GM21576 (cell line): ENCODE measurements around the gene KCNK15.
"Not testable (repeated sequence)": the region's sequence is repeated elsewhere in the genome, so short reads cannot be mapped to it uniquely, and the experiment has no call there.

Source experiments
- ATAC-seq: cut with Tn5 transposase; IDR thresholded peaks from one replicate; pipeline ENCODE4 v1.9.1; 2021; ENCODE audit warnings: mild to moderate bottlenecking, moderate library complexity; ENCODE audit not compliant: unreplicated experiment

The KCNK15 gene

DNA sequence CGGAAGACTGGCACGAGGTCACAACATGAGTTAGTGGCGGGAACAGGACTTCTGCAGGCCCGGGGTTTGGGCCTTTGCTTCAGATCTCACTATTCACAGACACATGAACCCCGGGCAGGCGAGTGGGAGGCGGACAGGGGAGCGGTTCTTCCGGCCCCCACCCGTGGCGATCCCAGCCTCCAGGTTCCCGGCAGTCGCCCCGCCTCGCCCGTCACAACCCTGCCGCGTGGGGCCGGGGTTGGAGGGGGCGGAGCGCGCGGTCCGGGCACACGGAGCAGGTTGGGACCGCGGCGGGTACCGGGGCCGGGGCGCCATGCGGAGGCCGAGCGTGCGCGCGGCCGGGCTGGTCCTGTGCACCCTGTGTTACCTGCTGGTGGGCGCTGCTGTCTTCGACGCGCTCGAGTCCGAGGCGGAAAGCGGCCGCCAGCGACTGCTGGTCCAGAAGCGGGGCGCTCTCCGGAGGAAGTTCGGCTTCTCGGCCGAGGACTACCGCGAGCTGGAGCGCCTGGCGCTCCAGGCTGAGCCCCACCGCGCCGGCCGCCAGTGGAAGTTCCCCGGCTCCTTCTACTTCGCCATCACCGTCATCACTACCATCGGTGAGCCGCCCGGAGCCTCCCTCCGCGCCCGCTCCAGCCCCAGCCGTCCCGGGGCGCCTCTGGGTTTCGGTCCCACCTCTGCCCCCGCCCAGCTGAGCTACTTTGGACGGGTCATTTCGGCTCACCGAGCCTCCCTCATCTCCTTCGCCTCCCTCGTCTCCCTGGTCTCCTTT lies at the start of gene KCNK15:
Gene KCNK15 (plus strand): TSS at position 268 of the 769 bp plus-strand sequence. CDS start 46 bp downstream, at position 314.
- ATAC-seq = no peak

DNA sequence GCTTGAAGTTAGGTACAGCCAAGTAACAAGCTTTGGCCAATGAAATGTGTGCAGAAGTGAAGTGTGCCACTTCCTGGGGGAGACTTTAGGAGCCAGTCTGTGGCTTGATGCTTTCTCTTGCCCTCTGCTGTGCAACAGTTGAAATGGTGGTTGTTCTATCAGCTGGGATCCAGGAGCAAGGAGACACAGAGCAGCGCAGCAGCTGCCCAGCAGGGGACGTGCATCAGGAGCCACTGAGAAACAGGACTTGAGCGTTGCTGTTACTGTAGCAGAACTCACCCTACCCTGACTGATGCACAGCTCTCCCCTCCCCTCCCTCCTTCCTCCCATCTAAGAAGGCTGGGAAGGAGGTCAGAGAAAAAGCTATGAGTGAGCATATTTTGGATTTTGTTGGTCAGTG lies 49.4 kb upstream of the KCNK15 start:
- ATAC-seq = no peak

DNA sequence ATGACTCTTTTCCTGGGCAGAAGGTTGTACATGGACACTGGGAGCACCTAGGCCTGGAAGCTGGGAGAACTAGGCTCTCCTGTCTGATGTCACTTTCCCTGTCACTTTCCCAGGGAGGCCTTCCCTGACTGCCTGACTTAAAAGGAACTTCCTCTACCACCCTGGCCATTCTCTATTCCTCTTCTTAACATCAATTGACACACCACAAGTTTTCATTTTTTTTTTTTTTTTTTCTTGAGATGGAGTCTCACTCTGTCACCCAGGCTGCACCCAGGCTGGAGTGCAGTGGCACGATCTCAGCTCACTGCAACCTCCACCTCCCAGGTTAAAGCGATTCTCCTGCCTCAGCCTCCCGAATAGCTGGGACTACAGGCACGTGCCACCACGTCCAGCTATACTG lies 48.6 kb upstream of the KCNK15 start:
- ATAC-seq = not testable (repeated sequence)

DNA sequence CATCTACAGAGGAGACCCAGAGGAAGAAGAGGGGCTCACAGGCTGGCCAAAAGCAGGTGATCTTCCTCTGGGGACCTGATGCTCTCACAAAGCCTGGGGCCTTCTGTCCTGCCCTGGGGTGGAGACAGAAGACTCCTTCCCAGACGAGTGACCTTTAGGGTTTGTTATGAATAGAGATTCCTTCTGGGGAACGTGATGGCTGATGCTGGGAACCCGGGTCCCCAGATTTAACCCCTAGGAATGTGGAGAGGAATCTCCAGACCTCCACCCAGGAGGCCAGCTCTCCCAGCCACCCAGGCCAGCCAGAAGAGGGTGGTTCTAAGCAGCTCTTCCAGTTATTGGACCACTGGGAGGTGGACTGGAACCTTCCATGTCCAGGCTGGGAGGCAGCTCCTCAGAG lies 47.3 kb upstream of the KCNK15 start:
- no peak for ATAC-seq

DNA sequence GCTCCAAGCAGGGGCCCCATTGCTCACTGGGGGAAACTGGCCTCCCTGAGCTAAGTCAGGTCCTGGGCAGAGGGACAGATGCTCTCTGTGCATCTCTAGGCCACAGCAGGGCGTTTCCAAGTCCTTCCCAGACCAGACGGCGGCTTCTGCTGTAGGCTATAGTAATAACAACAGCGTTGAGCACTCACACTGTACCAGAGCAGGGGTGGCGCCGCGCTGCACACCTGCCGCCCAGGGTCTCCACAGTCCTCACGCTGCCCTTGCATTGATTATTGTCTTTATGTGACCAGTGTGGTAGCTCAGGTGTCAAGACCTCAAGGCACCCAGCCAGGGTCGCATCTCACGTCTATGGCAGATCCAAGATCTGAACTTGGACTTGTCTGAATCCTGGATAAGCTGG lies 45.4 kb upstream of the KCNK15 start:
- no peak for ATAC-seq

DNA sequence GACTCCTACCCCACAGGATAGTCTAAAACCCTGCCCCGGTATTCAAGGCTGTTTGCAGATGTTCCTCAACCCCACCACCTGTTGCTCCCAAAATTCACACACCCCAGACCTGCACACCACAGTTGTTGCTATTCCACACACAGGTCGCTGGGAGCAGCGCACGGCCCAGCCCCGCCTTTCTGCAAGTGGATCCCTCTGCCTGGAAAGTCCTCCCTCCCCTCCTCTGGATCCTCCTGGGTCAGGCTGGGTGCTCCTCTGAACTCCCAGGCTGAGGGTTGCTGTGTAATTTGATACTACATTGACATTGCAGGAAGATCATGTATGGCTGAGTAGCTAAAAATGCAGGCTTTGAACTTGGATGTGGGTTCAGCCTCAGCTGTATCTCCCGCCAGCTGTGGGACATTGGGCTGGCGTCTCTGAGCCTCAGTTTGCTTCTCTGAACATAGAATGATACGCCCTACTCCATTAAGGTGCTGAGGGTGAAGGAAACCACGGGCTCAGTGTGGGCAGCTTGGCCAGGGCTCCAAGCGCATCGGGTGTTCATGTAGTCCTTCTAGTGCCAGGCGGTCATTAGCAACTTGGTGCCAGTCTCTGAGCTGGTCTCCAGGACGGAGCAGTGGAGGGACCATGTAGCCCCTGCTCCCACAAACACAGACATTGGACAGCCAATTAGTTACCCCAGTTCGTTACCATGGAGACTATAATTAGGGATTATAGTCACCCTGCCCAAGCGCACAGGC lies 44.4 kb upstream of the KCNK15 start:
- ATAC-seq = no peak

DNA sequence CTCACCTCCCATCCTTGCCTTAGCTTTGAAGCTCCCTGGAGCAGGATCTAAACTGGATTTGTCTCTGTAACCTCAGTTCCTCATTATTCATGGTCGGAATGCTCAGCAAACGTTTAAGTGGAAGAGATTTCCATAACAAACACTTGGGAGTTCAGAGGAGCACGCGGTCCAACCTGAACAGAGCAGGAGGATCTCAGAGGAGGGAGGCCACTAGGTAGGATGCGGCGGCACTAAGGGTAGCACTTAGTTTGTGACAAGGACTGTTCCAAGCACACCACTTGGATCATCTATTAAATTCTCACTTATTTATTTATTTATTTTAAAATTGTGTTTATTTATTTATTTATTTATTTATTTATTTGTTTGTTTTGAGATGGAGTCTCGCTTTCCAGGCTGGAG lies 43.8 kb upstream of the KCNK15 start:
- ATAC-seq = no peak

DNA sequence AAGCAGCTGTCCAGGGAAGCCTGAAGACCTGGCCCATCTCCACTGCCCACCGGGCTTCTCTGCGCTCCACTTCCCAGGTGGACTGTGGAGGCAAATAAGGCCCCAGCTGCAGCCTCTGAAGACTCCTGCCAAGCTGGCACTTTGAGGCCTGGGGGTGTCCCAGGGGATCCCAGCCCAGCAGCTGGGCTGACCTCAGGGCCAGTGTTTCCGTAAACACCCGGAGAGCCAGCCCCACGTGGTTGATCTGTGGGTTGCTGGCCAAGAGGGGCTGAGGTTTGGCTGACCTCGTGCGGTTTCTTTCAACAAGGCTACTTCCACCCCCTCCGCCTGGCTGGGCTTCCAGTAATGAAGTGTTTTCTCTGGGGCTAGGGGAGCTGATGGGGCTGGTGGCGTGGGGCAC lies 42.9 kb upstream of the KCNK15 start:
- ATAC-seq = no peak

DNA sequence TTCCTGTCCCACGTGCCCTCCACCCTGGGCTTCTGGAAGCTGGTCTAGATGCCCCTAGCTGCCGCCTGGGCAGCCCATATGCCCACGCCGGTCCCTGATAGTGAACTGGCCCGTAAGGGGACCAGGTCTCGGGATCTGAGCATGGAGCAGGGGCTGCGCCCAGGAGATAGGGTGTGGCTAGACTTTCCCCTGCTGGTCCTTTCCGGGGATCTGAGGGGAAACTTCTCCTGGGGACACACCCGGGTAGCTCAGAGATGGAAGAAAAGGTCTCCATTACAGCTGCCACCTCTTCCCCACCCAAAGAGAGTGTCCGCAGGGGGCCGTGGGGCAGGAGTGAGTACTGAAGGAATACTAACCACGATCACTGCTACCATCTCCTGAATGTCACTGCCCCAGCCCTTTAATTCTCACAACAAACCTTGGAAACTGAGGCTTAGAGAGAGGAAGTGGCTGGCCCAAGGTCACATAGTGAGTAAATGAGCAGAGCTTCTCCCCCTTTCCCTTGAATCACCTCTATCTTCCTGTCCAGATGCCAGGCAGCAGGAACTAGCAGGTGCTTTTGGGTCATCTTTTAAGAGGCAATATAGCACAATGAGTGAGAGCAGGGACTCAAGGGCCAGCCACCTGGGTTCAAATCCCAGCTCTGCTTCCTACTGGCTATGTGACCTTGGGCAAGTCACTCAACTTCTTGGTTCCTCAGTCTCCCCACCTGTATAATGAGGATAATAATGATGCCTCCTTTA lies 42.3 kb upstream of the KCNK15 start:
- ATAC-seq = no peak

DNA sequence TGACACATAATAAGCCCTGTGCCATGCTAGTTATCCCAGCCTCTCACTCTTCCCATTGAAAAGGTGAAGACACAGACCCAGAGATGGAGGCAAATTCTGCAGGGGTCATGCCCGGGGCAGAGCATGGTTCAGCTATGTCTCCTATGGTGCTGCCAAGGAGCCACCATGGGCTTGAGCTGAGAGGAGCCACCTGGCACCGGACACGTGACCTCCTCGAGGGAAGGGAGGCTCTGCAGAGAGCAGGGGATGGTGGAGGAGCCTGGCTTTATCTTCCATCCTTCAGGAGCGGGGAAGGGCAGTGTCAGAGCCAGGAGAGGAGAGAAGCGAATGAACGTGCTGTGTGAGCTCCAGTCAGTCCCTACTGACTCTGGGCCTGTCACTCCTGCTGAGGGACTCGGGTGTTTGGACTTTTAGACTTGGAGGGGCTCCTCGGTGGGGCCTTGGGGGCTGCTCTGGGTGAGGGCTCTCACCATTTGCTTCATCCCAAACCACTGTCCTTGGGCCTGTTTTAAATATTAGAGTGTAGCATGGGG lies 41.6 kb upstream of the KCNK15 start:
- ATAC-seq = no peak

DNA sequence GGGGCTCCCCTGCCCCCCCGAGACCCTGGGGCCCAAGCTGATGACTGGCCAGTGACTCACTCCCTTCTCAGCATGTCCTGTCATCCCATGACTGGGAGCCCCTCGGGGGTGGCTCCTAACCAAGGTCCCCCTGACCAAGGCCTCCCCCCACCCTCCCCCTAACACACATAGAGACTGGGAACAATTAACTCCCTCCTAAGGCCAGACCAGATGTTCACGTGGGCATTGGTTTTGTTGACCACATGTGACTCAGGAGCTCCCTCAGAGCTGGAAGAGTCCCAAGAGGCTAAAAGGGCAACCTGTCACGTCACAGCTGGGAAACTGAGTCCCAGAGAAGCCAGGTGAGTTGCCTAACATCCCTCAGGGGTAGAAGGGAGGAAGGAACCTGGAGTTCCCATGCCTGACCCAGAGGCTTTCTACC lies 41.1 kb upstream of the KCNK15 start:
- no peak for ATAC-seq

DNA sequence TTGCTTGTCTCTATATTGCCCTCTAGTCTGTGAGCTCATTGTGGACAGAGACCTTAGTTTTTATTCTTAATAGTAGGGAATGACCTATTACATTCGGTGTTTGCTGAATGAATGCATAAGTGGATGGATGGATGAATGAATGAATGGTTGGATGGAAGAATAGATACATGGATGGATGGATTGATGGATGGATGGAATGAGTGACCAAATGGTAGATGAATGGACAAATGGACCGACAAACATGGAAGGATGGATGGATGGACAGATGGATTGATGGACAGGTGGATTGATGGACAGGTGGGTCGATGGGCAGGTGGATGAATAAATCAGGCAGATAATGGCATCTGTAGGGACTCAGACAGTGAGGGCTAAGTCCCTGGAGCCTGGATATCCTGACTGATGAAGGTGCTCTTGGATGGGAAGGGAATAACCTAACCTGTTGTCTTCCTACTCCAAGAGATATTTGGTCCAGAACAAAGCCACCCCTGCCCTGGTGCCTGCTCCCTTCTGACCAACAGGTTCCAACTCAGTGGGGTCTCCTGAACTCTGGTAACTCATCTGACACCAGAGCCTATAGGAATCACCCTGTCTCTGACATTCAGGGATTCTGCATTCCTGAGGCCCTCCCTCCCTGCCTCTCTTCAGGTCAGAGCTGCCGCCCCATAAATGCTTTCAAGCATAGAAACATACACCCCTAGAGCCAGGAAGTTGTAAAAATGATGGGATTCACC lies 40.1 kb upstream of the KCNK15 start:
- no peak for ATAC-seq

DNA sequence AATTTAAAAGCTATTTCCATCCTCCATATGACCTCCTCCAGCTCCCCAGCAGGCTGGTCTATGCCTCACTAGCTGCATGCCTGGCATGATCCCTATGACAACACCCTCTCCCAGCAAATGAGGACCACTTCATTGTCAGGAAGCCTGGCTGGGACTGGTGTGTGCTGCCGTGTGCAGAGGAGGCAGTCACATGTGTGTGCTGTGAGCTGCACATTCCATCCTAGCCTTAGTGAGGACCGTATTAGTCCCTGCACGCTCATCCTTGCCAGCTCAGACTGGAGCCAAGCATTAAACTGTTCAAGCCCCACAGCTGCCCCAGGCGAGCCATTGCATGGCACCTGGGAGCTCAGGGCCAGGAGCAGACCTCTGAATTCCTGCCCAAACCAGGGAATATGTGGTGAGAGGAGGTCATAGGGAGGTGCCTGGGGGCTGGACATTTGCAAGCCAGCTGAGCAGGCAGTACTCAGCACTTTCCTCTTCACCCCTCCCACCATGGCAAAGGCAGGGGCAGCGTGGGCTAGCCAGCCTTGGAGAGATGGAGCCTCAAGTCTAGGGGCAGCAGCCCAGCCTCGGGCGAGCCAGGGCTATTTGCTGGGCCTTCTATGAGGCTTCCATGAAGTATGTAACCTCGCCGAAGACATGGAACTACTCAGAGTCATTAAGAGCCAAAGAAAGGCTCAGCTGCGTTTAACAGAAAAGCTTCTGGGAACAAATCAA lies 39.2 kb upstream of the KCNK15 start:
- no peak for ATAC-seq

DNA sequence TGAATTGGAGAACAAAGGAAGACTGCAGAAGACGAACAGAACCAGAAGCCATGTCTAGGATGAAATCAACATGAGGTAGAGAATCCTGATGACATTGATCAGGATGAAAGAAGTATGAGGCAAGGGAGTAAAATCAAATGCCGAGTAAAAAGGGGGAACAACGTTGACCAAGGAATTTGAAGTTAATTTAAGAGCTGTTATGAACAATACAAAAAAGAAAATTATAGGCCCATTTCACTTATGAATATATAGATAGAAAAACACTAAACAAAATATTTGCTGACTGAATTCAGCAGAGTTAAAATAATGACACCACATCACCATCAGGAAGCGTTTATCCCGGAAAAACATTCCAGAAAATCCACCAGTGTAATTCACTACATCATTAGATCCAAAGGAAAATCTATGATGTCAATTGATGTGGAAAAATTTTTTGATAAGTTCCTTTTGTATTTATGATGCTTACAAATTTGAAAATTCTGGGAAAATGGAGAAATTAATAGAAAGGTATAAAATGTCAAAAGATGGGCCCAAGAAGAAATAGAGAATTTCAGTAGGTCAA lies 38.6 kb upstream of the KCNK15 start:
- ATAC-seq = no peak

DNA sequence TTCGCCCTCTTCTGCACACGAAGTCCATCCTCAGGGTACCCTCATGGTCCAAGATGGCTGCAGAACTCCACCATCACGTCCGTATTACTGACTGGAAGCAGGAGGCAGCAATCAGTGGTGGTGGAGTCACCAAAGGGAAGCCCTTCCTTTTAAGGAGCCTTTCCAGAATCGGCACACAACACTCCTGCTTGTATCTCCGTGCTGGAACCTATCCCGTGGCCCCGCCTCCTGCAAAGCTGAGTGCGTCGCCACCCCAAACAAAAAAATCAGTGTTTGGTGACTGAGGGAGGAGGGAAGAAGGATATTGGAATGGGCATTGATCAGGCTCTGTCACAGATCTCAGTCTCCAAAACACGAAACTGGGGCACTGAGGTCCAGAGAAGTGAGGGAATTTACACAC lies 36.3 kb upstream of the KCNK15 start:
- ATAC-seq = no peak

DNA sequence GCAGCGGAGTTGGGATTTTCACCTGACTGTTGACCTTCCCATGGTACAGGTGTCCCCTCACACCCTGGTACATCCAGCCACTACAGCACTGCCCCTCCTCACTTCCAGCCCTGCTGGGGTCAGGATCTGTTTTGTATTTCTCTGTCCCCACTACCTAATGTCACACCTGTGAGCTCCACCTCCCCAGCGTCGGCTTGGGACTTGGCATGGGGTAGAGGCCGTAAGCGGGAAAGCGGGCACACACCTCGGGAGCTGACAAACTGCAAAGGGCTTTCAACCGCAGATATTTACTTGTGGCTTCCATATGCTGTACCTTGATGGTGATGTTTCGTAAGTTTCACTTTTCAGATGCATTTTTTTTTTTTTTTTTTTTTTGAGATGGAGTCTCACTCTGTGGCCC lies 35.9 kb upstream of the KCNK15 start:
- ATAC-seq = no peak

DNA sequence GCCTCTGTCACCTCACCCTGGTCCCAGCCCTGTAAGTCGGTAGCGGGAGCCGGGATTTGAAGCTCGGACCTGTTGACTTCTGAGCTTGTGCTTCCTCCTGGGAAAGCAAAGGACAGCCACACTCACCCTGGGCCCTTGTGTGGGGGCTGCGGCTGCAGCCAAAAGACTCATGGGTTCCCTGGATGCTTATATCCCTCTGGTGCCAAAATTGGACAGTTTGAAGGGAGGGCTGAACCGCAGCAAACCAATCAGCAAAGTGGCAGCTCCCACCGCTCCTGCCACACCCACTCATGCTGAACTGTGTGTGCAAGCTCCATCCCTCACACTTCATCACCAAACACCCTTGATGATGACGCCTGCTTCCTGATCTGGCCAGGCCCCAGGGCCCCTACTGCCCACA lies 34.4 kb upstream of the KCNK15 start:
- ATAC-seq = no peak

DNA sequence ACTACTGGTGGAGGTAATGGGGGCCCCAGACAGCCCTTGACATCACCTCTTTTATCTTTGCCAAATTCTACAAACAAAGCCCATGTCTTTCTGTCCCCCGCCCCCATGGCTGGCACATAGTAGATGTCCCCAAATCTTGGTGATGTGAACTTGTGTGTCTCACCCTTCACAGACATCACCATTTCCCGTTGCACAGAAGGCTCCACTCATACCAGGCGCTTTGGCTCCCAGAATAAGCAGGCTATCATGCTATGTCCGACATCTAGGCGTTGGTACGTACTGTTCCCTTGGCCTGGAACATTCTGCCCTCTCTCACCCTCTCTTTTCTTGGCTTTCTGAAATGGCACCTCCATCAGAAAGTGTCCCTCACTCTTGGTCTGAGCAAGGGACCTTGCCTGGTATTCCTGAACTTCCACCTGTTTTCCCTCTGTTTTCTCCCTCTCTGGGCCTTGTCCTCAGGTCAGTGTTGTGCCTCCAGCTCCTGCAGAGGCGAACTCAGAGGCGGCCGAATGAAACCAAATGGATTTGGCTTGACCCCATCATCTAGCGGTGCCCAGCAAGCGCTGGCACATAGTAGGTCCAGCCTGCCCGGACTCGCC lies 31.5 kb upstream of the KCNK15 start:
- no peak for ATAC-seq

DNA sequence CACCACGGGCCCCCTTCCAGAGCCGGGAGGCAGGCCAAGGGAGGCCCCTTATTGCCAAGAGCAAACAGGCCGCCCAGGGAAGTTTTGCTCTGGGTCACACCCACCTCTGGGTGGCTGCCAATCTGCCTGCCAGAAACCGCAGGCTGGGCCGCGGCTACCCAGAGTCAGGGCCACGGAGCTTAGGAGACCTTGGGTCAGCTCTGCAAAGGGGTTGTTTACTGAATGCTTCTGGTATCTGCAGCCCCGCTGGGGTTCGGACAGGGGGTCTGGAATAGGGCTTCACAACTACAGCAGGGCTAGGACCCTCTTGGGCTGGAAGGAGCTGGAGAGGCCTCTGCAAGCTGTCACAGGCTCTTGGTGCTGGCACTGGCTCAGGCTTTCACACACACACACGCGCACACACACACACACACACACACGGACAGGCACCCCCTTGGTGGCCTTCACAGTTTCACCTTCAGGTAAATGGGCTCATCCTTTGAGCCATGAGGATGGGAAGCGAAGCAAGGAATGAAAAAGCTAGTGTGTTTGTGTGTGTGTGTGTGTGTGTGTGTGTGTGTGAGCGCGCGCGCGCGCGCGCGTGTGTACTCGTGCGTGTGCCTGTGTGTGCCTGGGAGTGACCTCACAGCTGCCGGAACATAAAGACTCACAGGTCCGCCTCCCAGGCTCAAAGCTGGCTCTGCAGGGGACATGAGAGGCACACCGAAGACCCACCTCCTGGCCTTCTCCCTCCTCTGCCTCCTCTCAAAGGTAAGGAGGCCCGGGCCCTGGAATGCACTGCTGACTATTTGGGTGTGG lies 30.8 kb upstream of the KCNK15 start, which contains the start of gene CCN5:
Gene CCN5 (plus strand): TSS at position 669 of the 798 bp plus-strand sequence. CDS start 22 bp downstream, at position 691.
- no peak for ATAC-seq
